Panc1 (cell line): ENCODE data around the gene SKA3. TPM values are rescaled to one million over a fixed set of nuclear protein-coding genes. Genes with fewer than 3 reads are reported as not detected.

Experiments
- ATAC-seq: fragments of 200-7000 bp; cut with Tn5 transposase; 2 replicates; pipeline ENCODE4 v1.9.1; 2020; ENCODE audit warnings: mild to moderate bottlenecking, moderate library complexity
- BruUV-seq: library from RNA; stranded (reverse); fragments of 400-500 nt; replicated peaks from 2 replicates; lab custom pipeline; 2021; lab: Mats Ljungman, UMichigan
- CTCF ChIA-PET: fragments of 300-600 bp; sonication (Branson Sonifier 250); formaldehyde crosslinking; loops from one replicate; lab custom pipeline; 2022; ENCODE audit warnings: antibody characterized with exemption; lab: Charles Lee
- POLR2A ChIA-PET: fragments of 300-600 bp; sonication (Branson Sonifier 250); formaldehyde crosslinking; loops from one replicate; lab custom pipeline; 2022; ENCODE audit warnings: antibody characterized with exemption; lab: Charles Lee
- DNase-seq: peaks from one replicate; pipeline ENCODE4 v3.0.0-alpha.2; 2010; ENCODE audit warnings: low read depth, low spot score
- H3K27ac ChIP-seq: 2 replicates; pipeline ENCODE4 v1.5.1; 2011; ENCODE audit warnings: mild to moderate bottlenecking, low read length, inconsistent platforms
- H3K27me3 ChIP-seq: fragments of 200-500 bp; sonication (Bioruptor generic); 2 replicates; pipeline ENCODE4 v1.6.0; 2014; ENCODE audit warnings: low read length, inconsistent platforms; ENCODE audit not compliant: control insufficient read depth, insufficient read depth
- H3K36me3 ChIP-seq: fragments of 200-500 bp; sonication (Bioruptor generic); 2 replicates; pipeline ENCODE4 v1.5.1; 2014; ENCODE audit warnings: inconsistent platforms, mild to moderate bottlenecking, low read length, moderate library complexity; ENCODE audit not compliant: control insufficient read depth, insufficient read depth
- H3K4me1 ChIP-seq: 2 replicates; pipeline ENCODE4 v1.5.1; 2011; ENCODE audit warnings: inconsistent platforms, mild to moderate bottlenecking, low read length, moderate library complexity; ENCODE audit not compliant: control insufficient read depth, insufficient read depth
- H3K4me3 ChIP-seq, 2 experiments: 2 replicates each; pipeline ENCODE4 v1.5.1; 2011 to 2012; ENCODE audit warnings: low read depth in 2 of 2, low read length in 2 of 2, mild to moderate bottlenecking in 2 of 2, inconsistent platforms in 1 of 2, moderate library complexity in 1 of 2
- H3K9me3 ChIP-seq: fragments of 200-500 bp; sonication (Bioruptor generic); 2 replicates; pipeline ENCODE4 v1.5.1; 2014; ENCODE audit warnings: low read depth, mild to moderate bottlenecking, inconsistent platforms, low read length, moderate library complexity; ENCODE audit not compliant: control insufficient read depth, insufficient read depth
- POLR2AphosphoS5 ChIP-seq: IDR thresholded peaks from 2 replicates; pipeline ENCODE4 v1.6.1; 2012; ENCODE audit warnings: mild to moderate bottlenecking, low read depth, low read length, moderate library complexity
- SIN3A ChIP-seq: IDR thresholded peaks from 2 replicates; pipeline ENCODE4 v1.6.1; 2012; ENCODE audit warnings: low read depth, mild to moderate bottlenecking, low read length, moderate library complexity, borderline replicate concordance; ENCODE audit not compliant: insufficient read depth
- TCF7L2 ChIP-seq: IDR thresholded peaks from 2 replicates; pipeline ENCODE4 v1.6.1; 2011; ENCODE audit warnings: mild to moderate bottlenecking, low read depth, low read length, inconsistent platforms
- in situ Hi-C: cut with HindIII; loops from 2 replicates; pipeline ENCODE4 v1.10.0; 2016; ENCODE audit warnings: low sequenced_read_pairs, low pct_unique_long_range_greater_than_20kb
- intact Hi-C: fragments of 100-400 bp; cut with micrococcal nuclease; formaldehyde crosslinking; loops from one replicate; pipeline ENCODE4 v1.10.0; 2022; ENCODE audit not compliant: unreplicated experiment
- total RNA-seq: library from RNA; stranded (reverse); gene quantifications from one replicate; pipeline ENCODE4 v1.2.1, GENCODE V29; 2021; ENCODE audit not compliant: unreplicated experiment
- TF ChIP-seq, protein P1 (sequence below): fragments of 450-650 bp; IDR thresholded peaks from 2 replicates; pipeline ENCODE4 v1.5.1; 2017; ENCODE audit warnings: mild to moderate bottlenecking
- TF ChIP-seq, protein P2 (sequence below), 2 experiments: IDR thresholded peaks; 2 replicates each; pipeline ENCODE4 v1.6.1; 2011 to 2012; ENCODE audit warnings: low read depth in 2 of 2, control low read depth in 1 of 2, low read length in 1 of 2, mild to moderate bottlenecking in 1 of 2, moderate library complexity in 1 of 2; ENCODE audit not compliant: insufficient read depth in 1 of 2

Gene SKA3
- total RNA-seq, 1 experiment from 2014 or later: 15.1 TPM

DNA sequence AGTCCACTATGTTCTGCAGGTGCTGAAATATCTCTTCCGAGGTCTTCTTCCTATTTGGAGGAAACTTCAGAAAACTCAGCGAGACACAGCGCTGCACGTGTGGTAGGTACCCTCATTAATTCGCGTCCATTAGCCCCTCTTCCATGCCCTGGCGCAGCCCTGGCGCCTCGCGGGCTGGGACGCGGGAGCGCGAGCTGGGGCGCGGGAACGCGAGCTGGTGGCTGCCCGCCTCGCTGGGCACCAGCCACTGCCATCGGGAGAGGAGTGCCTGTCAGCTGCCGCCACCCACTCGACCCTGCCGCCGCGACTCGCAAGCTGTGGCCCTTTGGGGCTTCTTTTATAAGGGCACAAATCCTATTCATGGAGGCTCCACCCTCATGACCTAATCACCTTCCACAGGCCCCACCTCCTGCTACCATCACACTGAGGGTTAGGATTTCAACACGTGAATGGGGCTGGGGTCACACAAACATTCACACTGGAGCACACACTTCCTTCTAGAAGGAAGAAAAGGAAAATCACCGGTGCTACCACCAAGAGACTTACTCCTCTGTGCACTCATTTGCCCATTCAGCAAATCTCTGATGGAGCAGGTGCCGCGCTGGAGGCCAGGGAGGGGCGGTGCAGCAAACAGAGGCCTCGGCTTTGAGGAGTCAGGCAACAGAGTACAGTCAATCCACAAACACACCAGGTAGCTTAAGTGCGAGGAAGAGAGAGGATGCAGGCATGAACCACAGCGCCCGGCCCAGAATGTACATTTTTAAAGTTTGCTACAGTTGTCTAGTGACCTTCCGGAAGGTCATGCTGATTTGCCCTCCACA is 71.9 kb downstream of the SKA3 start:
- in situ Hi-C loops (no loop called here), intact Hi-C loops (no loop called here)

More for the DNA sequence above, 71.9 kb downstream of the SKA3 start:
- DNase-seq (no peak), ATAC-seq (no peak)
- Histone ChIP-seq H3K9me3 (no peaks in the 10 kb centered on the region), H3K27ac (no peak overlapping the region), H3K4me3 (no peak overlapping the region), H3K36me3 (no peaks in the 10 kb centered on the region), H3K27me3 (no peaks in the 10 kb centered on the region), H3K4me1 (no peaks in the 10 kb centered on the region)
- BruUV-seq: no TSS peak
- CTCF ChIA-PET: interaction anchor here (0.7 kb wide), 1 partner anchor 501 kb away, joined by 9 read pairs; no protein-coding TSS in a partner anchor
- POLR2A ChIA-PET: no interaction called here
- TF ChIP-seq SIN3A (no peak), TCF7L2 (no peak), POLR2AphosphoS5 (no peak)
- TF ChIP-seq, protein P1, sequence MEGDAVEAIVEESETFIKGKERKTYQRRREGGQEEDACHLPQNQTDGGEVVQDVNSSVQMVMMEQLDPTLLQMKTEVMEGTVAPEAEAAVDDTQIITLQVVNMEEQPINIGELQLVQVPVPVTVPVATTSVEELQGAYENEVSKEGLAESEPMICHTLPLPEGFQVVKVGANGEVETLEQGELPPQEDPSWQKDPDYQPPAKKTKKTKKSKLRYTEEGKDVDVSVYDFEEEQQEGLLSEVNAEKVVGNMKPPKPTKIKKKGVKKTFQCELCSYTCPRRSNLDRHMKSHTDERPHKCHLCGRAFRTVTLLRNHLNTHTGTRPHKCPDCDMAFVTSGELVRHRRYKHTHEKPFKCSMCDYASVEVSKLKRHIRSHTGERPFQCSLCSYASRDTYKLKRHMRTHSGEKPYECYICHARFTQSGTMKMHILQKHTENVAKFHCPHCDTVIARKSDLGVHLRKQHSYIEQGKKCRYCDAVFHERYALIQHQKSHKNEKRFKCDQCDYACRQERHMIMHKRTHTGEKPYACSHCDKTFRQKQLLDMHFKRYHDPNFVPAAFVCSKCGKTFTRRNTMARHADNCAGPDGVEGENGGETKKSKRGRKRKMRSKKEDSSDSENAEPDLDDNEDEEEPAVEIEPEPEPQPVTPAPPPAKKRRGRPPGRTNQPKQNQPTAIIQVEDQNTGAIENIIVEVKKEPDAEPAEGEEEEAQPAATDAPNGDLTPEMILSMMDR: no peak
- TF ChIP-seq, protein P2, sequence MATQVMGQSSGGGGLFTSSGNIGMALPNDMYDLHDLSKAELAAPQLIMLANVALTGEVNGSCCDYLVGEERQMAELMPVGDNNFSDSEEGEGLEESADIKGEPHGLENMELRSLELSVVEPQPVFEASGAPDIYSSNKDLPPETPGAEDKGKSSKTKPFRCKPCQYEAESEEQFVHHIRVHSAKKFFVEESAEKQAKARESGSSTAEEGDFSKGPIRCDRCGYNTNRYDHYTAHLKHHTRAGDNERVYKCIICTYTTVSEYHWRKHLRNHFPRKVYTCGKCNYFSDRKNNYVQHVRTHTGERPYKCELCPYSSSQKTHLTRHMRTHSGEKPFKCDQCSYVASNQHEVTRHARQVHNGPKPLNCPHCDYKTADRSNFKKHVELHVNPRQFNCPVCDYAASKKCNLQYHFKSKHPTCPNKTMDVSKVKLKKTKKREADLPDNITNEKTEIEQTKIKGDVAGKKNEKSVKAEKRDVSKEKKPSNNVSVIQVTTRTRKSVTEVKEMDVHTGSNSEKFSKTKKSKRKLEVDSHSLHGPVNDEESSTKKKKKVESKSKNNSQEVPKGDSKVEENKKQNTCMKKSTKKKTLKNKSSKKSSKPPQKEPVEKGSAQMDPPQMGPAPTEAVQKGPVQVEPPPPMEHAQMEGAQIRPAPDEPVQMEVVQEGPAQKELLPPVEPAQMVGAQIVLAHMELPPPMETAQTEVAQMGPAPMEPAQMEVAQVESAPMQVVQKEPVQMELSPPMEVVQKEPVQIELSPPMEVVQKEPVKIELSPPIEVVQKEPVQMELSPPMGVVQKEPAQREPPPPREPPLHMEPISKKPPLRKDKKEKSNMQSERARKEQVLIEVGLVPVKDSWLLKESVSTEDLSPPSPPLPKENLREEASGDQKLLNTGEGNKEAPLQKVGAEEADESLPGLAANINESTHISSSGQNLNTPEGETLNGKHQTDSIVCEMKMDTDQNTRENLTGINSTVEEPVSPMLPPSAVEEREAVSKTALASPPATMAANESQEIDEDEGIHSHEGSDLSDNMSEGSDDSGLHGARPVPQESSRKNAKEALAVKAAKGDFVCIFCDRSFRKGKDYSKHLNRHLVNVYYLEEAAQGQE (IDR thresholded peaks at IDR 0.05; ENCODE audit: insufficient read depth in 1 of 2, low read depth in 2 of 2, low read length in 1 of 2): no peak

Other genes starting within 250 kb of the SKA3 start
- 24.5 TPM for gene LATS2, start 115.0 kb downstream of the SKA3 start, total RNA-seq
- 186 TPM for gene SAP18, start 36.4 kb downstream of the SKA3 start, total RNA-seq
- 14.0 TPM for gene MRPL57, start 106 bp upstream of the SKA3 start, total RNA-seq